Left hindlimb (tissue), 1 donor: ENCODE data around the gene TCERG1L.

ENCODE experiments used
- DNase-seq: peaks from one replicate; pipeline ENCODE4 v3.0.0-alpha.2; 2018

TCERG1L gene

DNA sequence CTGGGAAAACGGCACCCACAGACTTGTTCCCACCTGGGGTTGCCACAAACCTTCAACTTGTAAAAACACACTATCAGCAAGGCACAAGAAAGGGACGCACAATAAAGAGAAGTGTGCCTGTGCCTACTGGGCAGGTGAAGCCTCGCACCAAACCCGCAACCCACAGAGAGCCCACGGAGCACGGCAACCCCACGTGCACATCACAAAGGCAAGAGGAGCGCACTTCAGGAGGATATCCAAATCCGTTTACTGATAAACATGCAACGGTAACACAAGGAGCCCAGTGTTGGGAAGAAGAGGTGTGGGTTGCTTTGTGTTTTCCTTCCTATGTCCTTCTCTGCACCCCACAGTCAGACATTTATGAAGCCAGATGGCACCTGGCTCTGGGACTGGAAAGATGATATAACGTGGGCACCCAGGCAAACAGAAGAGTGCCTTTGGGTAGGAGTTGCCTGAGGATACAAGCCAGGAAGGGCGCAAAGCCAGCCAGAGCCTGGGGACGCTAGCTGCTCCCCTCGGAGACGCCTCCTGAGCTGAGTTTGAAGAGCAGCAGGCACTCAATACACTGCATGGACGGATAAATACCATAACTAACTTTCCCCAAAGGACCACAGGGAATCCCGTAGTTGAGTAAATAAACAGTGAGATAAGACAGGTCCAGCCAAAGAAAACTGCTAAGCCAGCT, 41.6 kb downstream of the TCERG1L start:
- DNase-seq: no peak

DNA sequence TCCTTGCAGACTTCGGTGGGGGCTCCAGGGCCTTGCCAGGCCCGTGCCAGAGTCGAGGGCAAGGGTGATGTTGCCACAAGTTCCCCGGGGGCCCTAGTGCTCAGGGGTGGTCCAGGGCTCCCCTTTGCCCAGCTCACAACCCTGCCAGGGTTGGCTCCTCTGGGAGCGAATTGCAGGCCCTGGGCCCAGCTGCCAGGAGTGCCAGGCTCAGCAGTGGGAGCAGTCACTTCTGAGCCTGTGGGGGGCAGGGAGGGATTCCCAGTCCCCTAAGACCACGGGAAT, 43.8 kb downstream of the TCERG1L start:
- DNase-seq: no peak

GRCh38 chr10:131266936-131267813, 44.3 kb downstream of the TCERG1L start:
- no peak for DNase-seq

DNA sequence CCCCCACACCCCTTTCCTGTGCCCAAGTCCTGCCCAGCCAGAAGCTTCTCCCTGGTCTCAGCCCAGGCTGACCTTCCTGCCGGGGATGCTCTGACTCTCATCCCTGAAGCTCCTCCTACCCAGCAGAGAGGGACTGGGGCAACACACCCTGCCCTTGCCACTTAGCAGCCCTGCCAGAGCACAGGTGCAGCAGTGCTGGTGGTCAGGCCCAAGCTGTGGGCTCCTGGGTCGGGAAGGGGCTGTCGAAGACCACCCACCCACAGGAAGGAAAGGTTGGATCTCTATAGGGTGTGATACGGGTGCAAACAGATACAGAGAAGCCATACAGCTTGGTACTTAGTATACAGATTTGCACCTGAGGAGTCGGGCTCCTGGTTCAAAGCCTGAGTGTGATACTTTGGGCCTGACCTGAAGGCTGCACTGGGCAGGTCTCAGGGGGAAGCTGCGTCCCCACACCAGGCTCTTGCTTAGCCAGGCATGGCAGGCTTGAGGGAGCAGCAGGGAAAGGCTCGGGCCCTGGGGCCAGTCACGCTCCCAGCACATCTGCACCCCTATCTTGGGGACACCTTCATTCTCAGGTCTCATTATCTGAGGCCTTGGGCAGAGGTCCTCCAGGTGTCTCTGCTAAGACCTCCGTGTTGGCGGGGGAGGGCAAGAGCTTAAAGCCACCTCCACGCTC, 47.3 kb downstream of the TCERG1L start:
- no peak for DNase-seq

DNA sequence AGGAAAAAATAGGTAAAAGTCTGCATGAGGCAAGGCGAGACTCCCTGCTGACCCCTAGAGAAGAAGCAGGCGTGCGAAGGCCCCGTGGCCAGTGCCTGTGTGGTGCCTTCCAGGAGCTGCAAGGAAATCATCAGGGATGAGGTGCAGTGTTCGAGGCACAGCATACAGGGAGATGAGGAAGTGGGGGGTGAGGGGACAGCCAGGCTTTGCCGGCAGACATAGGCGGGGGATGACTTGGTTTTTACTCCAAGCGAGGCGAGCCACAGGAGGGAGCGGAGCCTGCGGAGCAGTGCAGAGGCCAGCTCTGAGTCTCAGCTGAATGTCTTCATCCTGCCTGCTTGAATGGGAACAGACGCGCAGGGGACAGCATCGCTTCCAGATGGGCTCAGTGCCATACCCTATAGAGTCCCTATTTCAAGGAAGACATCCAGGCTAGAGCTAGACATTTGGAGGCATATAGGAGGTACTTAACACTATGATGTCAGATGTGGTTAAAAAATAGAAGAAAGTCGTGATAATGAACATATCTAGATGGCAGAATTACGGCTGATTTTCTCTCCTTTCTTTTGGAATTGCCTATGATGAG, 49.5 kb downstream of the TCERG1L start:
- no peak for DNase-seq

- DNase-seq: no peak
Measured at GRCh38 chr10:131260452-131261211, 50.9 kb downstream of the TCERG1L start.

DNA sequence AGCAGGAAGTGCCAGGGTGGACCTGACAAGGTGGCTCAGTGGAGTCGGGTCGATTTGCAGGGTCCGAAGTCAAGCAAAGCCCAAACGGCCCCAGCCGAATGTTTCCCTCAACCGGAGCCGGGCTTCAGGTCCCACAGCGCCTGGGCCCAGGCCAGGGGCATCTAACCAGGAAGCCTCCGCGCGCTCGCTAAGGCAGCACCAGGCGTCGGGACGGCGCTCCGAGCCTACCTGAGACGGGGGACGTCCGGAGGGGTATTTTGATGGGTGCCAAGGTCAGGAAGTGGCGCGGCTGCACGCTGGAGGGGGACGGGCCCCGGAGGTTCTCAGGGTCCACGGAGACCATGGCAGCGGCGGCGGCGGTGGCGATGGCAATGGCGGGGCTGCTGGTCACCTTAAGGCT, 51.5 kb downstream of the TCERG1L start:
- DNase-seq: no peak

- DNase-seq: no peak
Measured at GRCh38 chr10:131259535-131259934, 52.0 kb downstream of the TCERG1L start.

DNA sequence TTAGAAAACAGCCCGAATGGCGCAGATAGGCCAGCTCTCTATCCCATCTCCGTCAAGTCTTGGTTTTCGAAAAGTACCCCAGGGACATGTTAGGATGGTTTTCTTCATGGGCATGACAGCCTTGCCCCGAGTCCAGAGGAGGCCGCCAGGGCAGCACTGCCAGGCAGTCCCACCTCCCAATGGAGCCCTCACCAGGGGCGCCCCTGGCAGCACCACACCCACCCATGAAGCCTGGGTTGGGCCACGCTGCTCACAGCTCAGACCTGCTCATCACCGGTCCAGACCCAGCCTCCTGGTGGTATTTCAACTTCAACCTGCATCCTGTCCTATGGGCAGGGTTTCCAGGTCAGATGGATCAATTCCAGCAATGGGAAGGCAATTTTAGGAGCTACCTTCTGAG, 53.3 kb downstream of the TCERG1L start:
- no peak for DNase-seq

GRCh38 chr10:131257027-131257426, 54.5 kb downstream of the TCERG1L start:
- no peak for DNase-seq

DNA sequence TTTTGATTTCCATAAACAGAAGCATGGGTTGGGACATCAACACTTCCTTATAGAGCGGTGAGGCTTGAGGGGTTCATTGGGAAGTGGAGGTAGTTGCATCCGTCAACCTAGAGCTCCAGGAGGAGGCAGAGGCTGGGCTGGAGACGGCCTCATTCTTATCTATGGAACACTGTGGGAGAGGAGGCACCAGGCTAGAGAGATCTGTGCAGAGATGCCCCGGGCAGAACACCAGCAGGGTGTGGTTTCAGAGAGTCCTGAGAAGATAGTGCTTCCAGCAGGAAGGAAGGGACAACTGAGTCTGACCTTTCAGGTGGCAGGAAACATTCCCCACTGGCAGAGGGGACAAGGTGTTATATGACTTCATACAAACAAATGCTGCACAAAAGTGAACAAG, 56.7 kb downstream of the TCERG1L start:
- no peak for DNase-seq

DNA sequence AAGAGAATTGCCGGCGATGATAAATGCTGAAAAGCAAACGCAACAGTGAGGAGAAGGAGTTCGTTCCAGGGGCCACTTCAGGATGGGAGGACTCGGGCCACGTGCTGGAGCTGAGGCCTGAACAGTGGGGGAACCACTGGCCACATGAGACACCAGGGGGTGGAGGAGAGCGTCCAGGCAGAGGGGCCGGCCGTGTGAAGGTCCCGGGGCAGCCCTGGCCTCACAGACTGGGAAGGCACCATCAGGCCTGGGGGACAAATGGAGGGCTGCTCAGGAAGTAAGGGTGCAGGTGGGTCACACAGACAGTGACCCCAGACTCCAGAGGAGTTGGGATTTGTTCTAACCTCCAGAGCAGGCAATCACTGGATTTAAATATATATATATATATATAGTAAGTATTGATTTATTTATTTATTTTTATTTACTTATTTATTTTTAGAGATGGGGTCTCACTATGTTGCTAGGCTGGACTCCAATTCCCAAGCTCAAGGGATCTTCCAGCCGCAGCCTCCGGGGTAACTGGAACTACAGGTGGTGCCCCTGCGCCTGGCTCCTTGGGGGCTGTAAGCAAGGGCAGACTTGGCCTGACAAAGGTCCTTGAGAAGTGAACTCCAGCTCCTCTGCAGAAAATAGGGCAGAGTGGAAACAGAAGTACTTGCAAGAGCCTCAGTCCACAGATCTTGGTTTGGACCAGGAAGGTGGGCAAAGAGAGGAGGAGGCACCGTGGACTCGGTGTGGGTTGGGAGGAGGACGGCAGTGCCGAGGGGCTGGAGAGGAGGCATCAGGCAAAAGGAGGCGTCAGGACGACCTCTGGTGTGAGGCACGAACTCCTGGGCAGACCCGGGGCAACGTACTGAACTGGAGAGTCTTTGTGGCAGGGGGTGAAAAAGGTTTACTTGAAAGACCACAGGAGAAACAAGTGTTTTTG, 57.3 kb downstream of the TCERG1L start:
- DNase-seq: no peak

- no peak for DNase-seq
Measured at GRCh38 chr10:131252567-131253276, 58.8 kb downstream of the TCERG1L start.

GRCh38 chr10:131251146-131251541, 60.4 kb downstream of the TCERG1L start:
- no peak for DNase-seq

DNA sequence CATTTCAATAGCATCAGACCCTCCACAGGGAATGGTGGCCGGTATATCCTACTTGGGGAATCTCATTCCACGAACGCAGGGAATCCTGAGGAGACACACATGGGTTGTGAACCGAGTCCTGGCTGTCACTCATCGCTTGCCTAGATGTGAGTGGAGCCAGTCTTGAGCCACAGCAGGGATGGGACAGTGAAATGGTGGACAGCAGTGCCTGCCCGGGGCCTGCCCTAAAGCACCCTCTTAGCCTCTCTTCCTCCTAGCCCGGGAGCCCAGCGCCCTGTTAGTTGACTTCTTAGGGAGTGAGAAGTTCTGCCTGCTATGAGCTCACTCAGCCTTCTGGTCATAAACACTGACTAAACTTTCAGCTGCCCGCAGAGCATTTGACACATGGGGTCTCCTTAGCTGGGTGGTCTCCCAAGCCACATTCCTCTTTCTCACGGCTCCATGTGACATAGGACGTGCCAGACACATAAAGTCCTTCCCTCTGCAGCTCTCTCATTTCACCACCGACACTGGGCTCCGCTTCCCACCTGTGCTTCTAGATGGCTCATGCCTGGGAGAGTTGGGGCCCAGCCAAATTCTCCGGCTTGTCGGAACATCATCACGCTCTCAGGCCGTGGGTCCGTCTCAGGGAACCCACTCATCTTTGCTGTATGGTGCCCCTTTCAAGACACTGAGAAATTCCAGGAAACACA, 60.9 kb downstream of the TCERG1L start:
- DNase-seq: no peak

DNA sequence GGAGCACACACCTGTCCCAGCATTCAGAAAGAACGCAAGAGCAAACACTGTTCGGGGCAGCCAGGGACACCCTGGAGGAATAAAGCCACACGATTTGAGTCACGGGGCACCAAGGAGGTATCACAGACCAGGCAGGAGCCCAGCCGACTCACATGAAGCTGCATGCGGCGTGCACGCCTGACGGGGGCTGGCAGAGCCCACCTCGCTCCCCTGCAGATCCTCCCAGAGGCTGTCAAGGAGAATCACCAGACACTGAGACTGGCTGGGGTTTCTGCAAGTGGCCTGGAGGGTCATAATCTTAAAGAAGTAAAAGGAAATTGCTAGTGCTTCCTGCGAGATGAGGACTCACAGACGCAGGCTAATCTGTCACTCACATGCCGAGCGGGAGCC, 61.6 kb downstream of the TCERG1L start:
- no peak for DNase-seq

DNA sequence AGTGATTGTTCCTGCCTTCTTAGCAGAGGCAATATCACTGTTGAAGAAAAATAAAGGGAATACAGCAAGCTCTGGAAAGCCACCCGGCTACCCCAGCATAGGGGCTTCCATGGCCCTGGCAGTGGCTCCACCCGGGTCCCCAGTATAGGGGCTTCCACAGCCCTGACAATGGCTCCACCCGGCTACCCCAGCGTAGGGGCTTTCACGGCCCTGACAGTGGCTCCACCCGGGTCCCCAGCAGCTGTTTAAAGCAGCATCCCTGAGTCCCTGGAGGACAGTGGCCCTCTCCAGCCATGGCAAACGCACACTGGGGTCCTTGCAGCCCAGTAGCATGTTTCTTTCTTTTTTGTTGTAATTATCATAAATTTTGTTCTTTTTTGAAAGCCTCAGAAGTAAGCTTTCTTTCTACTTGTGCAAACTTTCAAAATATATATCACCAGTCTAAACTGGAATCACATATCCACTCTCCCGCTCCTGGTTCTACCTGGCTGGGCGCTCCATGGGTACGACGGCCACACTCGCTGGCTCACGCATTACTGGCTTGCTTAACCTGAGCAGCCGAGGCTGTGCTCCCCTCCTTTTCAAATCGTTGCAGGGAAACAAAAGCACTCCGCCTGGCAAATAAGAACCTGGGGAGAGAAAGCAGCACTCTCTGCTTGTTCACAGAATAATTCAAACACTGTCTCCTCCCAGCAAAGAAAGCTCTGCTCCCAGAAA, 62.1 kb downstream of the TCERG1L start:
- no peak for DNase-seq

GRCh38 chr10:131248376-131249165, 63.0 kb downstream of the TCERG1L start:
- no peak for DNase-seq

- DNase-seq: no peak
Measured at GRCh38 chr10:131247873-131248272, 63.6 kb downstream of the TCERG1L start.
